ENCODE results near the gene CHPF2. TPM values are rescaled to one million over a fixed set of nuclear protein-coding genes. Genes with fewer than 3 reads are reported as not detected.

Gene CHPF2
- total and polyA plus RNA-seq, 2 experiments from 2014 or later = 4.8 to 26.1 TPM

DNA sequence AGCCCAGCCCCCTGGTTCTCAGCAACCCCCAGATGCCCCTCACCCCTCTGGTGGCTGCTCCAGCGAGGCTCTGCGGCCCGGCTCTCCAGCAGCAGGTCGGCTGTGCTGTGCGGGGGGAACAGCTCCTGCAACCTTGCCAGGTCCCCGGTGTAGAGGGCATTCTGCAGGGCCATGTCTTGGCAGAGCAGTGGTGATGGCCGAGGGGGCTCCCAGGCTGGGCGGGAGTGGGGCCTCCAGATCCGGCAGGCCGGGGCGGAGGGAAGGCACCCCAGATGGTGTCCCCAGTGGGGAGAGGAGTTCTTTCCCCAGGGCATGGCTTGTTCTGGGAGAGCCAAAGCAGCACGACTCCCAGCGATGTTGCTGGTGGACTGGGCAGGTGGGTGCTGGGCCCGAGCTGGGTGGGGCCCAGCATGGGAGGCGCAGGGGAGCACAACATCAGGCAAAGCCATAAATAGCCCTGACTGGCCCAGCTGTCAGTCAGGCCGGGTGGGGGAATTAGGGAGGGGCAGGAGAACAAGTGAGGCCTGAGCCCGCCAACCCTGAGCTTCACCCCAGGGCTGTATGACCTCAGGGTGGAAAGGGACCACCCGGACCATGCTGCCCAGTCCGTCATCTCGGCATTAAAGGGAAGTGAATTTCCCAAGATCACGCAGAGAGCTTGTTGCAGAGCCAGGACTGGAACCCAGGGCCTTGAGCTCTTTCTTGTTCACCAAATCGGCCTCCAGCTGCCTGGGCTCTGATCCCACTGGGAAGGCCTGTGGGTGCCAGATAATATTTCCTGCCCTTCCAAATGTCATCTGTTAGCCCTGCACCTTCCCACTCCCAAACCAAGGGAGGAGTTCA is 44.7 kb upstream of the CHPF2 start:
- no peak overlapping the region for H2AFZ ChIP-seq
- DNase-seq (ENCODE audit: low spot score) (no peak), ATAC-seq (peak; percentile 44)
- H4K20me1 ChIP-seq (replicated peaks; ENCODE audit: insufficient read depth) = no peaks in the 10 kb centered on the region
- Mint-ChIP-seq H3K27me3 (ENCODE audit: insufficient read depth, low read depth, poor library complexity) (peaks cover 4% of the 10 kb centered on the region), H3K27ac (no peak overlapping the region), H3K4me3 (no peak overlapping the region), H3K9me3 (no peaks in the 10 kb centered on the region), H3K4me1 (no peaks in the 10 kb centered on the region), H3K36me3 (ENCODE audit: low read depth) (no peaks in the 10 kb centered on the region)
- no peaks in the 10 kb centered on the region for H3K9me2 ChIP-seq (ENCODE audit: insufficient read depth)
- no peaks in the 10 kb centered on the region for H3K79me2 ChIP-seq (replicated peaks; ENCODE audit: insufficient read depth)
- no peaks in the 10 kb centered on the region for H3F3A ChIP-seq (replicated peaks; ENCODE audit: low read depth)
- H3K36me3 ChIP-seq (ENCODE audit: insufficient read depth) = no peaks in the 10 kb centered on the region
- H3K27me3 ChIP-seq (ENCODE audit: insufficient read depth) = no peaks in the 10 kb centered on the region
- no peak for TF ChIP-seq POLR2AphosphoS5 (IDR thresholded peaks at IDR 0.05; ENCODE audit: low read depth)
- no peak for TF ChIP-seq JUNB (IDR thresholded peaks at IDR 0.05; ENCODE audit: unreplicated experiment)
- TF ChIP-seq, protein P1, sequence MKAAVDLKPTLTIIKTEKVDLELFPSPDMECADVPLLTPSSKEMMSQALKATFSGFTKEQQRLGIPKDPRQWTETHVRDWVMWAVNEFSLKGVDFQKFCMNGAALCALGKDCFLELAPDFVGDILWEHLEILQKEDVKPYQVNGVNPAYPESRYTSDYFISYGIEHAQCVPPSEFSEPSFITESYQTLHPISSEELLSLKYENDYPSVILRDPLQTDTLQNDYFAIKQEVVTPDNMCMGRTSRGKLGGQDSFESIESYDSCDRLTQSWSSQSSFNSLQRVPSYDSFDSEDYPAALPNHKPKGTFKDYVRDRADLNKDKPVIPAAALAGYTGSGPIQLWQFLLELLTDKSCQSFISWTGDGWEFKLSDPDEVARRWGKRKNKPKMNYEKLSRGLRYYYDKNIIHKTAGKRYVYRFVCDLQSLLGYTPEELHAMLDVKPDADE (IDR thresholded peaks at IDR 0.05) = no peak
- no peak for TF ChIP-seq ZNF114 (CRISPR knock-in tag; IDR thresholded peaks at IDR 0.05)
- no peak for TF ChIP-seq ZNF331 (CRISPR knock-in tag; IDR thresholded peaks at IDR 0.05; ENCODE audit: low read depth)
- TF ChIP-seq NANOG (IDR thresholded peaks at IDR 0.05; ENCODE audit: borderline replicate concordance) = no peak
- TF ChIP-seq, protein P2, sequence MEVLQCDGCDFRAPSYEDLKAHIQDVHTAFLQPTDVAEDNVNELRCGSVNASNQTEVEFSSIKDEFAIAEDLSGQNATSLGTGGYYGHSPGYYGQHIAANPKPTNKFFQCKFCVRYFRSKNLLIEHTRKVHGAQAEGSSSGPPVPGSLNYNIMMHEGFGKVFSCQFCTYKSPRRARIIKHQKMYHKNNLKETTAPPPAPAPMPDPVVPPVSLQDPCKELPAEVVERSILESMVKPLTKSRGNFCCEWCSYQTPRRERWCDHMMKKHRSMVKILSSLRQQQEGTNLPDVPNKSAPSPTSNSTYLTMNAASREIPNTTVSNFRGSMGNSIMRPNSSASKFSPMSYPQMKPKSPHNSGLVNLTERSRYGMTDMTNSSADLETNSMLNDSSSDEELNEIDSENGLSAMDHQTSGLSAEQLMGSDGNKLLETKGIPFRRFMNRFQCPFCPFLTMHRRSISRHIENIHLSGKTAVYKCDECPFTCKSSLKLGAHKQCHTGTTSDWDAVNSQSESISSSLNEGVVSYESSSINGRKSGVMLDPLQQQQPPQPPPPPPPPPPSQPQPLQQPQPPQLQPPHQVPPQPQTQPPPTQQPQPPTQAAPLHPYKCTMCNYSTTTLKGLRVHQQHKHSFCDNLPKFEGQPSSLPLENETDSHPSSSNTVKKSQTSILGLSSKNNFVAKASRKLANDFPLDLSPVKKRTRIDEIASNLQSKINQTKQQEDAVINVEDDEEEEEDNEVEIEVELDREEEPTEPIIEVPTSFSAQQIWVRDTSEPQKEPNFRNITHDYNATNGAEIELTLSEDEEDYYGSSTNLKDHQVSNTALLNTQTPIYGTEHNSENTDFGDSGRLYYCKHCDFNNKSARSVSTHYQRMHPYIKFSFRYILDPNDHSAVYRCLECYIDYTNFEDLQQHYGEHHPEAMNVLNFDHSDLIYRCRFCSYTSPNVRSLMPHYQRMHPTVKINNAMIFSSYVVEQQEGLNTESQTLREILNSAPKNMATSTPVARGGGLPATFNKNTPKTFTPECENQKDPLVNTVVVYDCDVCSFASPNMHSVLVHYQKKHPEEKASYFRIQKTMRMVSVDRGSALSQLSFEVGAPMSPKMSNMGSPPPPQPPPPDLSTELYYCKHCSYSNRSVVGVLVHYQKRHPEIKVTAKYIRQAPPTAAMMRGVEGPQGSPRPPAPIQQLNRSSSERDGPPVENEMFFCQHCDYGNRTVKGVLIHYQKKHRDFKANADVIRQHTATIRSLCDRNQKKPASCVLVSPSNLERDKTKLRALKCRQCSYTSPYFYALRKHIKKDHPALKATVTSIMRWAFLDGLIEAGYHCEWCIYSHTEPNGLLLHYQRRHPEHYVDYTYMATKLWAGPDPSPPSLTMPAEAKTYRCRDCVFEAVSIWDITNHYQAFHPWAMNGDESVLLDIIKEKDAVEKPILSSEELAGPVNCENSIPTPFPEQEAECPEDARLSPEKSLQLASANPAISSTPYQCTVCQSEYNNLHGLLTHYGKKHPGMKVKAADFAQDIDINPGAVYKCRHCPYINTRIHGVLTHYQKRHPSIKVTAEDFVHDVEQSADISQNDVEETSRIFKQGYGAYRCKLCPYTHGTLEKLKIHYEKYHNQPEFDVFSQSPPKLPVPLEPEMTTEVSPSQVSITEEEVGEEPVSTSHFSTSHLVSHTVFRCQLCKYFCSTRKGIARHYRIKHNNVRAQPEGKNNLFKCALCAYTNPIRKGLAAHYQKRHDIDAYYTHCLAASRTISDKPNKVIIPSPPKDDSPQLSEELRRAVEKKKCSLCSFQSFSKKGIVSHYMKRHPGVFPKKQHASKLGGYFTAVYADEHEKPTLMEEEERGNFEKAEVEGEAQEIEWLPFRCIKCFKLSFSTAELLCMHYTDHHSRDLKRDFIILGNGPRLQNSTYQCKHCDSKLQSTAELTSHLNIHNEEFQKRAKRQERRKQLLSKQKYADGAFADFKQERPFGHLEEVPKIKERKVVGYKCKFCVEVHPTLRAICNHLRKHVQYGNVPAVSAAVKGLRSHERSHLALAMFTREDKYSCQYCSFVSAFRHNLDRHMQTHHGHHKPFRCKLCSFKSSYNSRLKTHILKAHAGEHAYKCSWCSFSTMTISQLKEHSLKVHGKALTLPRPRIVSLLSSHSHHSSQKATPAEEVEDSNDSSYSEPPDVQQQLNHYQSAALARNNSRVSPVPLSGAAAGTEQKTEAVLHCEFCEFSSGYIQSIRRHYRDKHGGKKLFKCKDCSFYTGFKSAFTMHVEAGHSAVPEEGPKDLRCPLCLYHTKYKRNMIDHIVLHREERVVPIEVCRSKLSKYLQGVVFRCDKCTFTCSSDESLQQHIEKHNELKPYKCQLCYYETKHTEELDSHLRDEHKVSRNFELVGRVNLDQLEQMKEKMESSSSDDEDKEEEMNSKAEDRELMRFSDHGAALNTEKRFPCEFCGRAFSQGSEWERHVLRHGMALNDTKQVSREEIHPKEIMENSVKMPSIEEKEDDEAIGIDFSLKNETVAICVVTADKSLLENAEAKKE (CRISPR knock-in tag; IDR thresholded peaks at IDR 0.05) = no peak
- TF ChIP-seq, protein P3, sequence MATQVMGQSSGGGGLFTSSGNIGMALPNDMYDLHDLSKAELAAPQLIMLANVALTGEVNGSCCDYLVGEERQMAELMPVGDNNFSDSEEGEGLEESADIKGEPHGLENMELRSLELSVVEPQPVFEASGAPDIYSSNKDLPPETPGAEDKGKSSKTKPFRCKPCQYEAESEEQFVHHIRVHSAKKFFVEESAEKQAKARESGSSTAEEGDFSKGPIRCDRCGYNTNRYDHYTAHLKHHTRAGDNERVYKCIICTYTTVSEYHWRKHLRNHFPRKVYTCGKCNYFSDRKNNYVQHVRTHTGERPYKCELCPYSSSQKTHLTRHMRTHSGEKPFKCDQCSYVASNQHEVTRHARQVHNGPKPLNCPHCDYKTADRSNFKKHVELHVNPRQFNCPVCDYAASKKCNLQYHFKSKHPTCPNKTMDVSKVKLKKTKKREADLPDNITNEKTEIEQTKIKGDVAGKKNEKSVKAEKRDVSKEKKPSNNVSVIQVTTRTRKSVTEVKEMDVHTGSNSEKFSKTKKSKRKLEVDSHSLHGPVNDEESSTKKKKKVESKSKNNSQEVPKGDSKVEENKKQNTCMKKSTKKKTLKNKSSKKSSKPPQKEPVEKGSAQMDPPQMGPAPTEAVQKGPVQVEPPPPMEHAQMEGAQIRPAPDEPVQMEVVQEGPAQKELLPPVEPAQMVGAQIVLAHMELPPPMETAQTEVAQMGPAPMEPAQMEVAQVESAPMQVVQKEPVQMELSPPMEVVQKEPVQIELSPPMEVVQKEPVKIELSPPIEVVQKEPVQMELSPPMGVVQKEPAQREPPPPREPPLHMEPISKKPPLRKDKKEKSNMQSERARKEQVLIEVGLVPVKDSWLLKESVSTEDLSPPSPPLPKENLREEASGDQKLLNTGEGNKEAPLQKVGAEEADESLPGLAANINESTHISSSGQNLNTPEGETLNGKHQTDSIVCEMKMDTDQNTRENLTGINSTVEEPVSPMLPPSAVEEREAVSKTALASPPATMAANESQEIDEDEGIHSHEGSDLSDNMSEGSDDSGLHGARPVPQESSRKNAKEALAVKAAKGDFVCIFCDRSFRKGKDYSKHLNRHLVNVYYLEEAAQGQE (IDR thresholded peaks at IDR 0.05; ENCODE audit: unreplicated experiment) = no peak
- no peak for TF ChIP-seq EZH2 (IDR thresholded peaks at IDR 0.05; ENCODE audit: low read depth, unreplicated experiment)
- H3K27ac ChIP-seq (ENCODE audit: low read depth) = no peak overlapping the region
- no peaks in the 10 kb centered on the region for H3K4me1 ChIP-seq (ENCODE audit: insufficient read depth)
- H3K4me2 ChIP-seq = no peak overlapping the region
- no peak overlapping the region for H3K4me3 ChIP-seq

Data from GM23338 (cell line).